ENCODE results near the gene PLG.
"Not testable (repeated sequence)": the region's sequence is repeated elsewhere in the genome, so short reads cannot be mapped to it uniquely, and the experiment has no call there.

DNA sequence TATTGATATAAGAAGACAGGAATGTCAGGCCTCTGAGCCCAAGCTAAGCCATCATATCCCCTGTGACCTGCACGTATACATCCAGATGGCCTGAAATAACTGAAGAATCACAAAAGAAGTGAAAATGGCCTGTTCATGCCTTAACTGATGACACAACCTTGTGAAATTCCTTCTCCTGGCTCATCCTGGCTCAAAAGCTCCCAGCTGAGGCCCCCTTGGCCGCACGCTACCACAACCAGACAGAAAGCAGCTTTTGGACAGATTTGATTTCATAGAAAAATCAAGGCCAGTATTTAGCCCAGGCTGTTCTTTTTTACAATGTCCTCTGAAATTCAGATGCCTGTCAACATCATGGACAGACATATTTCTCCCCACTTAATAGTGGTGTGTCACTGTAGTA lies 78.6 kb downstream of the PLG start:
- TF ChIP-seq, protein P1, sequence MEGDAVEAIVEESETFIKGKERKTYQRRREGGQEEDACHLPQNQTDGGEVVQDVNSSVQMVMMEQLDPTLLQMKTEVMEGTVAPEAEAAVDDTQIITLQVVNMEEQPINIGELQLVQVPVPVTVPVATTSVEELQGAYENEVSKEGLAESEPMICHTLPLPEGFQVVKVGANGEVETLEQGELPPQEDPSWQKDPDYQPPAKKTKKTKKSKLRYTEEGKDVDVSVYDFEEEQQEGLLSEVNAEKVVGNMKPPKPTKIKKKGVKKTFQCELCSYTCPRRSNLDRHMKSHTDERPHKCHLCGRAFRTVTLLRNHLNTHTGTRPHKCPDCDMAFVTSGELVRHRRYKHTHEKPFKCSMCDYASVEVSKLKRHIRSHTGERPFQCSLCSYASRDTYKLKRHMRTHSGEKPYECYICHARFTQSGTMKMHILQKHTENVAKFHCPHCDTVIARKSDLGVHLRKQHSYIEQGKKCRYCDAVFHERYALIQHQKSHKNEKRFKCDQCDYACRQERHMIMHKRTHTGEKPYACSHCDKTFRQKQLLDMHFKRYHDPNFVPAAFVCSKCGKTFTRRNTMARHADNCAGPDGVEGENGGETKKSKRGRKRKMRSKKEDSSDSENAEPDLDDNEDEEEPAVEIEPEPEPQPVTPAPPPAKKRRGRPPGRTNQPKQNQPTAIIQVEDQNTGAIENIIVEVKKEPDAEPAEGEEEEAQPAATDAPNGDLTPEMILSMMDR (conservative IDR thresholded peaks at IDR 0.05) = not testable (repeated sequence)
- not testable (repeated sequence) for TF ChIP-seq EZH2 (IDR thresholded peaks at IDR 0.05; ENCODE audit: low read depth)

All from PC-9 (cell line).